Tibial nerve (tissue), 4 donors: ENCODE data around the gene NKX6-2. TPM values are rescaled to one million over a fixed set of nuclear protein-coding genes. Genes with fewer than 3 reads are reported as not detected.

Experiments
- DNase-seq, 2 donors: peaks; one replicate each; pipeline ENCODE4 v3.0.0-alpha.2; 2019; ENCODE audit warnings: low spot score in 2 of 2
- H3K27ac ChIP-seq, 4 donors: fragments of 200-600 bp; sonication (generic) in 3 of 4; one replicate each; pipeline ENCODE4 v1.5.1; 2017 to 2019; ENCODE audit warnings: mild to moderate bottlenecking in 1 of 4
- H3K27me3 ChIP-seq, 2 donors: fragments of 200-600 bp; sonication (generic) in 1 of 2; one replicate each; pipeline versions ENCODE4 v1.5.1 to v1.6.0; 2017 to 2019
- H3K36me3 ChIP-seq, 3 donors: fragments of 200-600 bp; sonication (generic); one replicate each; pipeline ENCODE4 v1.5.1; 2018 to 2019
- H3K4me1 ChIP-seq, 4 donors: fragments of 200-600 bp; sonication (generic) in 3 of 4; one replicate each; pipeline ENCODE4 v1.5.1; 2017 to 2019
- H3K4me3 ChIP-seq, 4 donors: fragments of 200-600 bp; sonication (generic) in 3 of 4; one replicate each; pipeline ENCODE4 v1.5.1; 2017 to 2019; ENCODE audit warnings: mild to moderate bottlenecking in 1 of 4, moderate library complexity in 1 of 4
- H3K9me3 ChIP-seq, 4 donors: fragments of 200-600 bp; sonication (generic) in 3 of 4; one replicate each; pipeline ENCODE4 v1.5.1; 2017 to 2019
- CTCF ChIP-seq, 5 experiments: fragments of 200-600 bp in 3 of 5; fragments of 450-650 bp in 2 of 5; sonication (generic) in 3 of 5; IDR thresholded peaks; one replicate each; pipeline ENCODE4 v1.5.1; 2016 to 2019; ENCODE audit warnings: antibody characterized with exemption in 5 of 5, mild to moderate bottlenecking in 3 of 5, moderate library complexity in 2 of 5
- EP300 ChIP-seq, 2 donors: sonication (generic); formaldehyde crosslinking; IDR thresholded peaks; one replicate each; pipeline ENCODE4 v1.6.1; 2017; ENCODE audit warnings: antibody characterized with exemption in 2 of 2, mild to moderate bottlenecking in 1 of 2
- POLR2A ChIP-seq, 2 donors: fragments of 450-650 bp; IDR thresholded peaks; one replicate each; pipeline ENCODE4 v1.6.1; 2017; ENCODE audit warnings: antibody characterized with exemption in 2 of 2, mild to moderate bottlenecking in 2 of 2, moderate library complexity in 2 of 2
- WGBS, 2 donors: methylation state at CpG; one replicate each; pipeline ENCODE4 v1.1.5; 2018; 5-methylcytosine and 5-hydroxymethylcytosine counted together
- total RNA-seq, 4 donors: library from RNA; depleted of rRNA; stranded (reverse); fragments of >200 nt; gene quantifications; one replicate each; pipeline ENCODE4 v1.1.0, GENCODE V29; 2016

Gene NKX6-2
- total RNA-seq, 4 donors from 2014 or later: 0.20 to 10.3 (median 2.5) TPM

DNA sequence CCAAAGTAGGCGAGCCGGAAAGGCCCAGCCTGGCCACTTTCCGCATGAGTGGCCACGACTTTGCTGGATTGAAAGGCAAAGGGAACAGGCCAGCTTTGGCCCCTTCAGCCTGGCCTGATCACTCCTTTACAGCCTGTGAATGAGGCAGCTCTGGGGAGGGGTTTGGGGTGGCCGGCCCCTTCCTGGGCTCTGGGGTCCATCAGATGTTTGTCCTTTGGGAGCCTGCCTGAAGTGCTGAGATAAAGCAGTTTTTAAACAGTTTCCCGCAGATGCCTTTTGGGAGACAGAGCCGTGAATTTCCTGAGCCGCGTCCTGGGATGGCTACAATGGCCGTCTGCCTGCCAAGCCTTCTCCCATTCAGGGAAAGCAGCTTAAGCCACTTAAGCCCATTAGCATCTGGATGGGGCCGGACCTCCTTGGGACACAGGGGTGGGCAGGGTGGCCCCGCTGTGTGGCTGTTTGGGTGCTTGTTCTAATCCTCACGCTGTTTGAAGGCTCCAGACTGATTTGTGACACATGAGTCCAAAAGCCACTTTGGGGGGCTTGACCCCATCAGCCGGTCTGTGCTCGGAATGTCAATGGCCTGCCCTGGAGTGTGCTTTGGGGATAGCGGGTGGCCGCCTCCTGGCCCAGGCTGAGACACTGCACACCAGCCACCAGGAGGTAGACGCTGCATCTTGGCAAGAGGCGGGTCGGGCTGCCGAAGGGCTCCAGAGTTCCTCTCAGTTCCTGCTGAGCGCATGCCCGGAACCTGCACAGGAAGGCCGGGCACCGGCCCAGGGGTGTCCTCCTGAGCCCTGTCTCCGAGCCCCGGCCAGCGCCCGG, 38.9 kb downstream of the NKX6-2 start:
- no peaks in the 10 kb centered on the region for H3K27me3 ChIP-seq
- H3K27ac ChIP-seq: no peak overlapping the region
- TF ChIP-seq CTCF (IDR thresholded peaks at IDR 0.05) (no peak), POLR2A (IDR thresholded peaks at IDR 0.05) (no peak), EP300 (IDR thresholded peaks at IDR 0.05) (no peak)
- 76 to 89% methylated on average over 20 to 23 of the region's 29 CpGs for WGBS, 2 donors
- no peaks in the 10 kb centered on the region for H3K9me3 ChIP-seq
- no peak for DNase-seq
- H3K36me3 ChIP-seq: peaks cover 0 to 39% (median 0%) of the 10 kb centered on the region in 3 donors
- H3K4me1 ChIP-seq: peaks cover 0 to 28% (median 13%) of the 10 kb centered on the region in 4 donors
- H3K4me3 ChIP-seq: no peak overlapping the region

- no peaks in the 10 kb centered on the region for H3K27me3 ChIP-seq
- DNase-seq: no peak
- H3K9me3 ChIP-seq: no peaks in the 10 kb centered on the region
- H3K4me3 ChIP-seq: no peak overlapping the region
- no peak for TF ChIP-seq POLR2A (IDR thresholded peaks at IDR 0.05)
- TF ChIP-seq EP300 (IDR thresholded peaks at IDR 0.05): no peak
- TF ChIP-seq CTCF (IDR thresholded peaks at IDR 0.05): no peak
- H3K27ac ChIP-seq: no peak overlapping the region
- 89 to 93% methylated on average over 14 of the region's 14 CpGs for WGBS, 2 donors
- peaks cover 0 to 28% (median 13%) of the 10 kb centered on the region in 4 donors for H3K4me1 ChIP-seq
- H3K36me3 ChIP-seq: peaks cover 0 to 43% (median 0%) of the 10 kb centered on the region in 3 donors
Observed at GRCh38 chr10:132746386-132746785, 39.6 kb downstream of the NKX6-2 start.

DNA sequence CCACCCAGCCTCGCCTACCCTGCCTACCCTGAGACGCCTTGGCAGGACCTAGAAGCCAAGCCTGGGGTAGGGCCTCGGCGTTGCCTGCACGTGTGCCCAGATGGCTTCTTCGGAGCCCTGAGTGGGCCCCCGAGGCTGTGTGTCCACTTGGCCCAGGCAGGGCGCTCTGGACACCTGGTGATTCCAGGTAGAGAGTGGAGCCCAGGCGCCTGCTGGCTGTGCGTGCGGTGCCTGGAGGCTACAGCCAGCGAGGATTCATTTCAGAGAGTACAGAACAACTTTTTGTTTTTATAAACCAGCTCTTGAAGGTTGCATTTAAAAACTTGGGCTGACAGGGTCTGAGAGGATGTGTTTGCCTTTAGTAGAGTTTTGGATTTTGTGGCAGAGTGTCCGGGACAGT, 40.0 kb downstream of the NKX6-2 start:
- no peak for DNase-seq
- no peak overlapping the region for H3K4me3 ChIP-seq
- H3K9me3 ChIP-seq: no peaks in the 10 kb centered on the region
- H3K27ac ChIP-seq: no peak overlapping the region
- WGBS, 2 donors: 97 to 98% methylated on average over 8 to 11 of the region's 13 CpGs
- H3K4me1 ChIP-seq: peaks cover 0 to 28% (median 13%) of the 10 kb centered on the region in 4 donors
- H3K27me3 ChIP-seq: no peaks in the 10 kb centered on the region
- TF ChIP-seq CTCF (IDR thresholded peaks at IDR 0.05): no peak
- TF ChIP-seq POLR2A (IDR thresholded peaks at IDR 0.05): no peak
- TF ChIP-seq EP300 (IDR thresholded peaks at IDR 0.05): no peak
- H3K36me3 ChIP-seq: peaks cover 0 to 43% (median 0%) of the 10 kb centered on the region in 3 donors

- Histone ChIP-seq H3K27ac (no peak overlapping the region), H3K4me1 (peaks cover 0 to 28% (median 13%) of the 10 kb centered on the region in 4 donors), H3K9me3 (no peaks in the 10 kb centered on the region), H3K36me3 (peaks cover 0 to 40% (median 0%) of the 10 kb centered on the region in 3 donors), H3K4me3 (no peak overlapping the region), H3K27me3 (no peaks in the 10 kb centered on the region)
- no peak for TF ChIP-seq POLR2A (IDR thresholded peaks at IDR 0.05)
- no peak for TF ChIP-seq EP300 (IDR thresholded peaks at IDR 0.05)
- TF ChIP-seq CTCF (IDR thresholded peaks at IDR 0.05): no peak
- DNase-seq: no peak
- 94 to 100% methylated on average over 6 to 17 of the region's 17 CpGs for WGBS, 2 donors
Observed at GRCh38 chr10:132745511-132745910, 40.4 kb downstream of the NKX6-2 start.

DNA sequence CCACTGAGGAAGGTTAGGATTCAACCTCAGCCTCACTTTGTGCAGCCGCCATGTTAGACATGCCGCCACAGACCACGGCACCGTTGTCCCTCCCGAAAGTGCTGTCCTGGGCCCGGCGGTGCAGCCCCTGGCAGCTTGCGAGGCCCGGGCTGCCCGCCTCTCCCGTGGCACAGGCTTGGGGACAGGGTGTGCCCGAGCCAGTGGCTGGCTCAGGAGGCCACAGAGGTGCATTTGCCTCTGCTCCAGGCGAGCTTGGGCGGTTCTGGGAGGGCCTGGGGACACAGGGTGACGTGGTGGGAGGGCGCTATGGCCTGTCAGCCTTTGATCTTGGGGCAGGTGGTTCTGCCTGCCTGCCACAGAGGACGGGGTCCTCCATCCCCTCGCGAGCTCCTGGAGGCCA, 41.1 kb downstream of the NKX6-2 start:
- 95 to 98% methylated on average over 19 of the region's 19 CpGs for WGBS, 2 donors
- H3K36me3 ChIP-seq: peaks cover 0 to 34% (median 0%) of the 10 kb centered on the region in 3 donors

More for the DNA sequence above, 41.1 kb downstream of the NKX6-2 start:
- H3K4me1 ChIP-seq: peaks cover 0 to 29% (median 14%) of the 10 kb centered on the region in 4 donors
- H3K27me3 ChIP-seq: no peaks in the 10 kb centered on the region
- no peak overlapping the region for H3K27ac ChIP-seq
- TF ChIP-seq EP300 (IDR thresholded peaks at IDR 0.05) (no peak), CTCF (IDR thresholded peaks at IDR 0.05) (no peak), POLR2A (IDR thresholded peaks at IDR 0.05) (no peak)
- DNase-seq: no peak
- H3K9me3 ChIP-seq: no peaks in the 10 kb centered on the region
- no peak overlapping the region for H3K4me3 ChIP-seq
